HG03039 (cell line): Measurements from ENCODE around the gene SKIC2.
A peak's percentile ranks its signal among the peaks of the same experiment; 100 is the strongest.

Source experiments
- ATAC-seq: cut with Tn5 transposase; IDR thresholded peaks from one replicate; pipeline ENCODE4 v1.9.1; 2021; ENCODE audit warnings: mild to moderate bottlenecking, moderate library complexity; ENCODE audit not compliant: unreplicated experiment

SKIC2 gene

GRCh38 chr6:31945507-31946369 is 13.2 kb upstream of the SKIC2 start, which contains the start of gene CFB:
TSS of gene CFB (plus strand) at chr6:31946095. CDS start at chr6:31946222, 127 bp downstream.
- no peak for ATAC-seq

GRCh38 chr6:31946370-31946885 is 12.5 kb upstream of the SKIC2 start:
- ATAC-seq = no peak

GRCh38 chr6:31947070-31947675 is 11.8 kb upstream of the SKIC2 start:
- ATAC-seq = no peak

- no peak for ATAC-seq
These were observed 11.1 kb upstream of the SKIC2 start for GRCh38 chr6:31947864-31948263.

GRCh38 chr6:31948306-31948705 is 10.7 kb upstream of the SKIC2 start:
- ATAC-seq = no peak

- no peak for ATAC-seq
These were observed 10.1 kb upstream of the SKIC2 start for GRCh38 chr6:31948753-31949413.

GRCh38 chr6:31949926-31950548 is 8.9 kb upstream of the SKIC2 start:
- no peak for ATAC-seq

GRCh38 chr6:31952140-31952805 is 6.7 kb upstream of the SKIC2 start:
- no peak for ATAC-seq

- no peak for ATAC-seq
These were observed 6.1 kb upstream of the SKIC2 start for GRCh38 chr6:31952890-31953289.

GRCh38 chr6:31954511-31954910 is 4.5 kb upstream of the SKIC2 start:
- no peak for ATAC-seq

- no peak for ATAC-seq
These were observed 2.2 kb upstream of the SKIC2 start for GRCh38 chr6:31956796-31957195.

GRCh38 chr6:31958412-31958740 is 599 bp upstream of the SKIC2 start:
- ATAC-seq = peak; percentile 1

GRCh38 chr6:31961616-31962015 is 2.6 kb downstream of the SKIC2 start:
- no peak for ATAC-seq

- ATAC-seq = no peak
These were observed 4.9 kb downstream of the SKIC2 start for GRCh38 chr6:31963921-31964320.

GRCh38 chr6:31965700-31966099 is 6.7 kb downstream of the SKIC2 start:
- ATAC-seq = no peak

- no peak for ATAC-seq
These were observed 7.5 kb downstream of the SKIC2 start for GRCh38 chr6:31966506-31966905.

GRCh38 chr6:31966997-31967925 is 8.3 kb downstream of the SKIC2 start:
- ATAC-seq = no peak

GRCh38 chr6:31967926-31968320 is 8.9 kb downstream of the SKIC2 start:
- no peak for ATAC-seq

GRCh38 chr6:31968326-31968725 is 9.4 kb downstream of the SKIC2 start:
- no peak for ATAC-seq
